ENCODE data around the gene RAB28. TPM values are rescaled to one million over a fixed set of nuclear protein-coding genes. Genes with fewer than 3 reads are reported as not detected.

Gene RAB28
- total RNA-seq, 1 experiment from 2014 or later: 12.1 TPM

- CTCF ChIA-PET: no interaction called here
- TSS peak; percentile 41 for BruUV-seq (replicated peaks)
Measured at GRCh38 chr4:13483136-13483767, 888 bp downstream of the RAB28 start.

More at GRCh38 chr4:13483136-13483767, 888 bp downstream of the RAB28 start:
- intact Hi-C loops (cut with micrococcal nuclease): no loop called here
- POLR2A ChIA-PET: interaction anchor here (0.9 kb wide), 1 partner anchor 12 kb away, joined by 4 read pairs; no protein-coding TSS in a partner anchor
- peak overlapping the region; percentile 94 for H3K4me2 ChIP-seq (ENCODE audit: low read length)
- DNase-seq (ENCODE audit: low read depth, low spot score) (peak; percentile 10), ATAC-seq (peak; percentile 26)
- no peak overlapping the region for H2AFZ ChIP-seq (ENCODE audit: low read depth, low read length, poor library complexity, severe bottlenecking)
- peak overlapping the region; percentile 73 for H3K27ac ChIP-seq (ENCODE audit: low read depth, low read length)
- H3K9me3 ChIP-seq (ENCODE audit: control insufficient read depth in 1 of 2, insufficient read depth in 1 of 2, low read depth in 1 of 2, low read length in 2 of 2): no peaks in the 10 kb centered on the region
- H3K27me3 ChIP-seq (ENCODE audit: insufficient read depth, low read length): no peaks in the 10 kb centered on the region
- peaks cover 4 to 24% of the 10 kb centered on the region in 2 experiments; a peak in 2 of 4 replicates for H3K4me1 ChIP-seq (ENCODE audit: control insufficient read depth in 1 of 2, insufficient read depth in 2 of 2, low read length in 2 of 2)
- H4K20me1 ChIP-seq (ENCODE audit: insufficient read depth): no peaks in the 10 kb centered on the region
- no peaks in the 10 kb centered on the region for H3K9me2 ChIP-seq (ENCODE audit: insufficient read depth)
- H3K9ac ChIP-seq (ENCODE audit: low read length): peak overlapping the region; percentile 88
- RAD21 ChIA-PET (ENCODE audit: low non-redundant PET in 1 of 2, low total read pairs in 2 of 2, uncharacterized antibody in 2 of 2, unreplicated experiment in 2 of 2): no interaction called here
- no peaks in the 10 kb centered on the region for H3K36me3 ChIP-seq (ENCODE audit: control insufficient read depth in 1 of 2, insufficient read depth in 2 of 2, low read length in 2 of 2)
- TF ChIP-seq ZNF274 (IDR thresholded peaks at IDR 0.05; ENCODE audit: low read depth, low read length) (no peak), POLR2A (IDR thresholded peaks at IDR 0.05; ENCODE audit: borderline replicate concordance, extremely low read depth, insufficient read depth, insufficient read length) (no peak), ATF3 (IDR thresholded peaks at IDR 0.05) (no peak), JUND (IDR thresholded peaks at IDR 0.05) (no peak), REST (IDR thresholded peaks at IDR 0.05; ENCODE audit: low read depth) (no peak)
- peaks cover 44% of the 10 kb centered on the region for H3K79me2 ChIP-seq (ENCODE audit: insufficient read depth, low read length)
- H3K4me3 ChIP-seq (replicated peaks in 1 of 2; ENCODE audit: low read depth in 1 of 2, low read length in 2 of 2): peak overlapping the region; percentile 65 to 79

Data from HCT116 (cell line).